Ascending aorta (tissue), 2 donors: ENCODE measurements around the gene PSG3. TPM values are rescaled to one million over a fixed set of nuclear protein-coding genes. Genes with fewer than 3 reads are reported as not detected.
"Not testable (repeated sequence)": the region's sequence is repeated elsewhere in the genome, so short reads cannot be mapped to it uniquely, and the experiment has no call there.

Experiments used
- DNase-seq, 2 donors: peaks; one replicate each; pipeline ENCODE4 v3.0.0-alpha.2; 2019; ENCODE audit warnings: low spot score in 2 of 2
- H3K27ac ChIP-seq, 2 donors: fragments of 200-600 bp; sonication (generic); one replicate each; pipeline ENCODE4 v1.5.1; 2016 to 2017; ENCODE audit warnings: mild to moderate bottlenecking in 1 of 2
- H3K27me3 ChIP-seq: fragments of 200-600 bp; sonication (generic); one replicate; pipeline ENCODE4 v1.5.1; 2017
- H3K36me3 ChIP-seq, 2 donors: fragments of 200-600 bp; sonication (generic); one replicate each; pipeline ENCODE4 v1.5.1; 2016
- H3K4me1 ChIP-seq, 2 donors: fragments of 200-600 bp; sonication (generic); one replicate each; pipeline ENCODE4 v1.5.1; 2016 to 2017; ENCODE audit warnings: mild to moderate bottlenecking in 1 of 2
- H3K4me3 ChIP-seq, 2 donors: fragments of 200-600 bp; sonication (generic); one replicate each; pipeline ENCODE4 v1.5.1; 2016 to 2017; ENCODE audit warnings: mild to moderate bottlenecking in 1 of 2
- H3K9me3 ChIP-seq, 2 donors: fragments of 200-600 bp; sonication (generic); one replicate each; pipeline ENCODE4 v1.5.1; 2016
- intact Hi-C: fragments of 100-400 bp; cut with DNase I; formaldehyde crosslinking; loops from one replicate; pipeline ENCODE4 v1.15.1; 2023
- total RNA-seq: library from RNA; depleted of rRNA; stranded (reverse); fragments of >200 nt; gene quantifications from one replicate; pipeline ENCODE4 v1.1.0, GENCODE V29; 2016
- TF ChIP-seq, protein P1 (sequence below), 3 experiments: fragments of 200-600 bp in 2 of 3; fragments of 450-650 bp in 1 of 3; sonication (generic) in 2 of 3; IDR thresholded peaks; one replicate each; pipeline ENCODE4 v1.5.1; 2016 to 2019; ENCODE audit warnings: antibody characterized with exemption in 3 of 3, mild to moderate bottlenecking in 1 of 3, moderate library complexity in 1 of 3

The PSG3 gene
- total RNA-seq, 1 donor from 2014 or later, result not detected

DNA sequence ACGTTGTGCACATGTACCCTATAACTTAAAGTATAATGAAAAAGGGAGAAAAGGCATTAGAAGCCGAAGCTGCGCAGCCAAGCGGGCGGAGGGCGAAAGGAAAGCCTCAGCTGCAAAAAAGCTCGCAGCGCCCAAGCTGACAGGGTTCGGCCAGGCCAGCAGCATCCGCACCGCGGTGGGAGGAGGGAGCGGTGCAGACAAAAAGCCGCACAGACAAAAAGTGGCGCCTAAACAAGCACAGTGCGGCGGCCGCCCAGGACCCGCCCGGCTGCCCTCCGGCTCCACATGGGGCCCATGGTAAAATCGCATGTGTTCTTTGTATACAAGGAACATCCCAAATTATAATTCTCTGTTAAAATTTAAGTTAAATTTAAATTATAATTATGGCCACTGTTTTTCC lies 42.4 kb downstream of the PSG3 start:
- Histone ChIP-seq H3K9me3 (no peaks in the 10 kb centered on the region), H3K27me3 (no peaks in the 10 kb centered on the region), H3K4me1 (no peaks in the 10 kb centered on the region), H3K4me3 (no peak overlapping the region), H3K27ac (no peak overlapping the region), H3K36me3 (no peaks in the 10 kb centered on the region)
- intact Hi-C loops, result no loop called here
- TF ChIP-seq, protein P1, sequence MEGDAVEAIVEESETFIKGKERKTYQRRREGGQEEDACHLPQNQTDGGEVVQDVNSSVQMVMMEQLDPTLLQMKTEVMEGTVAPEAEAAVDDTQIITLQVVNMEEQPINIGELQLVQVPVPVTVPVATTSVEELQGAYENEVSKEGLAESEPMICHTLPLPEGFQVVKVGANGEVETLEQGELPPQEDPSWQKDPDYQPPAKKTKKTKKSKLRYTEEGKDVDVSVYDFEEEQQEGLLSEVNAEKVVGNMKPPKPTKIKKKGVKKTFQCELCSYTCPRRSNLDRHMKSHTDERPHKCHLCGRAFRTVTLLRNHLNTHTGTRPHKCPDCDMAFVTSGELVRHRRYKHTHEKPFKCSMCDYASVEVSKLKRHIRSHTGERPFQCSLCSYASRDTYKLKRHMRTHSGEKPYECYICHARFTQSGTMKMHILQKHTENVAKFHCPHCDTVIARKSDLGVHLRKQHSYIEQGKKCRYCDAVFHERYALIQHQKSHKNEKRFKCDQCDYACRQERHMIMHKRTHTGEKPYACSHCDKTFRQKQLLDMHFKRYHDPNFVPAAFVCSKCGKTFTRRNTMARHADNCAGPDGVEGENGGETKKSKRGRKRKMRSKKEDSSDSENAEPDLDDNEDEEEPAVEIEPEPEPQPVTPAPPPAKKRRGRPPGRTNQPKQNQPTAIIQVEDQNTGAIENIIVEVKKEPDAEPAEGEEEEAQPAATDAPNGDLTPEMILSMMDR (IDR thresholded peaks at IDR 0.05), result no peak
- DNase-seq, result no peak

DNA sequence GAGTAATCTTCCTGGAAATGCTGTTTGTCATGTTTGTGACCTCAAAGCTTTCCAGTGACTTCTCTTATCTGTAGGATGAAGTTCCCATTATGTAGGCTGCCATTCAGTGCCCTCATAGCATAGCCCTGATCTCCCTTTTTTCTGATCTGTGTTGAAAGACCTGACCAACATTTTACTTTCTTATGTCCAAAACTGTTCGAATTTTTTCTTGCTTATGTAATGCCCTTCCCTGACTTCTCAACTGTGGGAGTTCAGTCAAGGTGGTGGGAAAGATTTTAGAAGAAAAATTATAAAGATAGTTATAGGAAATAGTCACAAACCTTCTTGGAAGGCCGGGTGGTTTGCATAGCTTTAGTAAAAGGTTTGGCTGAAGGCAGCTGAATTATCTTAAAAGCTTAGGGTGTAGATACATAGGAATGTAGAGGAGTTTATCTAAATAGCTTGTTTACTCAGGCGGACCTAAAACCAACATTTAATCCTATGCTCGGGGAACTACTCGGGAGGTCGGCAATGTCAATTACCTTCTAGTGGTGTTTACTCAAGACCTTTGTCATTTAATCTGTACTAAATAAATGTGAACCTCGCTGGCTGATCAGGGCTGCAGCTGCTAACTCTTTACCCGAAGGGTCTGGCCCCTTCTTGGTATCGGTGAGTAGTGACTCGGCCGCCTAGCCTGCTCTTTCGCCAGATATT lies 44.3 kb downstream of the PSG3 start:
- no peak for DNase-seq
- Histone ChIP-seq H3K9me3 (no peaks in the 10 kb centered on the region), H3K27me3 (no peaks in the 10 kb centered on the region), H3K36me3 (no peaks in the 10 kb centered on the region), H3K4me3 (no peak overlapping the region), H3K27ac (no peak overlapping the region), H3K4me1 (no peaks in the 10 kb centered on the region)
- TF ChIP-seq, protein P1 (IDR thresholded peaks at IDR 0.05), result no peak
- intact Hi-C loops, result no loop called here

DNA sequence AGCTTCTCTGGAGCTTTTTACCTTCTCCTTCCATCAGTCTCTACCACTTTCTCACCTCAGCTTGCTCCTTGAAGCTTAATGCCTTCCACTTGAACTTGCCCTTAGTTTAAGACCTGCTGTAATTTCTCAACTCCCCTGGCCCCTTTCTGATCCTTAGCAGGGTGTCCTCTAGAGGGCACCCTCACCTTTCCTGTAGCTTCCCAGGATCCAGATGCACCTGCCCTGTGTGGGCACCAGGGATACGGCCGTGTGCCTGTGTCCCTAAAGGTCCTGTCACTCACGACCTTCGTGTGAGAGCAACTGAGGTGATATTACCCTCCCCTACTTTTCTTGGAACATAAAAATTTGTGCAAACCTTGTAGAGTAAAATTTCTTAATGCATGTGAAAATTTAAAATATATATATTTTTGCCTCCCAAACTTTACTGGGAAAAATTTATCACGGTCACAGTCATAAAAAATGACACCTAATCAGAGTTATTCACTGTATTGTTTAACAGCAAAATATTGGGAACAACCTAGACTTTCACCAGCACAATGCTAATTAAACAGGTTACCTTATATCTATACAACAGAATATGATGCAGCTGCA lies 46.4 kb downstream of the PSG3 start:
- Histone ChIP-seq H3K27me3 (no peaks in the 10 kb centered on the region), H3K4me3 (no peak overlapping the region), H3K27ac (no peak overlapping the region), H3K36me3 (no peaks in the 10 kb centered on the region), H3K9me3 (no peaks in the 10 kb centered on the region), H3K4me1 (no peaks in the 10 kb centered on the region)
- no peak for DNase-seq
- TF ChIP-seq, protein P1 (IDR thresholded peaks at IDR 0.05), result no peak
- intact Hi-C loops, result no loop called here

DNA sequence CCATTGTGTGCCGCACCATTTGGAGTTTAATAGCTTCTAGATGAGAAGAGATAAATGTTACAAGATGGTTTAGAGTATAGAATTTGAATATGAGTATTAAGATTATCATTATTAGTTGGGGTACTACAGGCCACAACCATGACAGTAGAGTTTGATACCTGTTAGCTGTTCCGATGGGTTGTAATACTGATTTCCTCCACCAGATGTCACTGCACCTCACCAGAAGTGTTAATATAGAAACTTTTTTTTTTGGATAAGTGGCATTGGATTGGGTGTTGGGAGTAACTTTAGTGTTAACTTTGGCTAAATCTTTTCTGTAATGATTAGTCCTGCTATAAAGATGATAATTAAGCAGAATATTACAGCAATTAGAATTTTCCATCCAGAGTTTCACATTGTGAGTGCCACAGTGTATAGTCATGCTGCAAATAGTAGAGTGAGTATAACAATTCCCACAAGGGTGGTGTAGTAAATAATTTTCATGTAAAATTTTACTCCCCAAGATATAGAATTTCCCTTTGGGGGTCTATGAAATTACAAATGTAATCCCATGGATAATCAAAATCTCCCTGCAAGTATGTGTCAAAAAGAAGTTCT lies 56.3 kb downstream of the PSG3 start:
- H3K36me3 ChIP-seq, result no peaks in the 10 kb centered on the region
- no peak overlapping the region for H3K4me3 ChIP-seq
- H3K4me1 ChIP-seq, result no peaks in the 10 kb centered on the region
- intact Hi-C loops, result no loop called here
- peaks cover 0 to 12% of the 10 kb centered on the region in 2 donors for H3K9me3 ChIP-seq
- TF ChIP-seq, protein P1 (IDR thresholded peaks at IDR 0.05), result peak in 1 of 3 experiments; percentile 40
- DNase-seq, result no peak
- no peaks in the 10 kb centered on the region for H3K27me3 ChIP-seq
- H3K27ac ChIP-seq, result no peak overlapping the region

DNA sequence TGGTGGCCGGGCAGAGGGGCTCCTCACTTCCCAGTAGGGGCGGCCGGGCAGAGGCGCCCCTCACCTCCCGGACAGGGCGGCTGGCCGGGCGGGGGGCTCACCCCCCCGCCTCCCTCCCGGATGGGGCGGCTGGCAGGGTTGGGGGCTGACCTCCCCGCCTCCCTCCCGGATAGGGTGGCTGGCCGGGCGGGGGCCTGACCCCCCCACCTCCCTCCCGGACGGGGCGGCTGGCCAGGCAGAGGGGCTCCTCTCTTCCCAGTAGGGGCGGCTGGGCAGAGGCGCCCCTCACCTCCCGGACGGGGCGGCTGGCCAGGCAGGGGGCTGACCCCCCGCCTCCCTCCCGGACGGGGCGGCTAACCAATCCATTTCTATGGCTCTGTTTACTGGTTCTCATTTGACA lies 64.0 kb downstream of the PSG3 start:
- H3K27me3 ChIP-seq, DNase-seq, H3K36me3 ChIP-seq, H3K27ac ChIP-seq, H3K4me3 ChIP-seq, H3K9me3 ChIP-seq, intact Hi-C loops, H3K4me1 ChIP-seq: not testable (repeated sequence)

DNA sequence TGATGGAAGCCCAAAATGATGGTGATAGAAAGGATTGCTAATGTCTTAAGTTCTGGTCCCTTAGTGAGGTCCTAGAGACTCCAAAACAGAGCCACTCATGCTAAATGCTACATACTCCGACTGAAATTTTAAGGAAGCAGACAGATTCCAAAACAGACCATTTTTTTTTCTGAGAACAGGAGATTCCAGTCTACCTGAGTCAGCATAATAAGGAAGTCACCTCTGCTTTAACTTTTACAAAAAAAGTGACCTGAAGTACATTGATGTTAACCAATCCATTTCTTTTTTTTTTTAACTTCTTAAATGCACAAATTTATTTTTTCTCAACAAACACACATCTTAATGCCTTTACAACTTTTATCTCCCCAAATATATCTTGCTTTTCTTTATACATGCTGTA lies 65.7 kb downstream of the PSG3 start:
- H3K4me1 ChIP-seq, H3K4me3 ChIP-seq, H3K27me3 ChIP-seq, H3K36me3 ChIP-seq, H3K27ac ChIP-seq, DNase-seq, intact Hi-C loops, H3K9me3 ChIP-seq: not testable (repeated sequence)

Other genes starting within 250 kb of the PSG3 start
- gene CEACAM1, start 212.0 kb downstream of the PSG3 start, total RNA-seq, result not detected
- not detected for gene CEACAM8, start 145.6 kb downstream of the PSG3 start, total RNA-seq
- not detected for gene PSG8, start 25.2 kb upstream of the PSG3 start, total RNA-seq
- gene PSG1, start 139.2 kb upstream of the PSG3 start, total RNA-seq, result not detected
- not detected for gene PSG6, start 177.4 kb upstream of the PSG3 start, total RNA-seq
- gene PSG7, start 196.7 kb upstream of the PSG3 start, total RNA-seq, result not detected